Measurements from ENCODE around the gene PARVG.

Gene PARVG

DNA sequence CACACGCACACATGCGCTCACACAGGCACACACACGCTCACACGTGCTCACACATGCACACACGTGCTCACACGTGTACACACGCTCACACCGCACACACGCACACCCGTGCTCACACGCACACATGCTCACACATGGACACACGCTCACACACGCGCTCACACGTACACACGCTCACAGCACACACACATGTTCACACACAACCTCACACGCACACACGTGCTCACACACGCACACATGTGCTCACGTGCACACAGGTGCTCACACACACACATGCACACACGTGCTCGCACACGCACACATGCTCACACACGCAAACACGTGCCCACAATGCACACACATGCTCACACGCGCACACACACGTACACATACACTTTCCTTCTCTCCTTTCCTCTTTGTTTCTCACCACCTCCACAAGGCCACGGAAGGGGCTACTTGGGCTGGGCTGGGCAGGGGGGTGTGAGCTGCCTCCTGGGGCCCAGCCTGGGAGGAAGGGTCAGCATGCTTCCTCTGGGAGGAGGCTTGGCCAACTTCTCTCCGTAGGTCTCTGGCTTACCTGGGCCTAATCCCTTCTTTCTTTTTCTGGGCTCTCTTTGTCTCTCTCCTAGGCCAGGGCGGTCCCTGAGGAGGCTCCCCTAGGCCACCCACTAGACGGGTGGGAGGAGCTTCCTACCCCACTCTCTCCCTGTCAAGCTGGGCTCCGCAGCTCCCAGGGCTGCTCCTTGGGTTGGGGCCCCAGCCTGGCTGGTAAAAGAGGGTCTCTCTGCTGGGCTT lies 34.5 kb upstream of the PARVG start:
- H3K4me3 Mint-ChIP-seq, result no peak overlapping the region
- H3K27me3 Mint-ChIP-seq, result no peaks in the 10 kb centered on the region
- H3K9me3 Mint-ChIP-seq, result peaks cover 5% of the 10 kb centered on the region
- CTCF ChIA-PET, result no interaction called here
- H3K36me3 Mint-ChIP-seq, result no peaks in the 10 kb centered on the region
- no peaks in the 10 kb centered on the region for H3K4me1 Mint-ChIP-seq
- DNase-seq, result no peak
- H3K27ac Mint-ChIP-seq, result no peak overlapping the region

GRCh38 chr22:44147008-44147645 lies 33.6 kb upstream of the PARVG start:
- DNase-seq, result no peak

GRCh38 chr22:44147821-44148574 lies 32.7 kb upstream of the PARVG start:
- H3K4me3 Mint-ChIP-seq, result no peak overlapping the region
- H3K27me3 Mint-ChIP-seq, result no peaks in the 10 kb centered on the region
- CTCF ChIA-PET, result no interaction called here
- DNase-seq, result no peak
- no peak overlapping the region for H3K27ac Mint-ChIP-seq
- no peaks in the 10 kb centered on the region for H3K4me1 Mint-ChIP-seq
- peaks cover 5% of the 10 kb centered on the region for H3K9me3 Mint-ChIP-seq
- no peaks in the 10 kb centered on the region for H3K36me3 Mint-ChIP-seq

More at GRCh38 chr22:44147008-44147645, 33.6 kb upstream of the PARVG start:
- CTCF ChIA-PET, result no interaction called here
- Mint-ChIP-seq H3K36me3 (no peaks in the 10 kb centered on the region), H3K4me3 (no peak overlapping the region), H3K27ac (no peak overlapping the region), H3K9me3 (peaks cover 5% of the 10 kb centered on the region), H3K27me3 (no peaks in the 10 kb centered on the region), H3K4me1 (no peaks in the 10 kb centered on the region)

DNA sequence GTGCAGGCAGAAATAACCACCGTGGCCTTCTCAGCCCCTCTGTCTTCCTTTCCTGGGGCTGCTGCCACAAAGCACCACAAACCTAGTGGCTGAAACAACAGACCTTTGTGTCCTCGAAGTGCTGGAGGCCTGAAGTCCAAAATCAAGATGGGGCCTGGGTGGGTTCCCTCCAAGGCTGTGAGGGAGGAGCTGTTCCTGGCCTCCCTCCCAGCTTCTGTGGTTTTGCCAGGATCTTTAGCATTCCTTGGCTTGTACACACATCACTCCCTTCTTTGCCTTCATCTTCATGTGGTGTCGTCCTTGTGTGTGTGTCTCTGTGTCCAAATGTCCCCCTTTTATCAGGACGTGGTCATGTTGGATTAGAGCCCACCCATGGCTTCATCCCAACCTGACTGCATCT lies 29.0 kb upstream of the PARVG start:
- DNase-seq, result no peak
- CTCF ChIA-PET, result no interaction called here
- no peak overlapping the region for H3K4me3 Mint-ChIP-seq
- no peak overlapping the region for H3K27ac Mint-ChIP-seq
- no peaks in the 10 kb centered on the region for H3K27me3 Mint-ChIP-seq
- H3K4me1 Mint-ChIP-seq, result no peaks in the 10 kb centered on the region
- H3K9me3 Mint-ChIP-seq, result no peaks in the 10 kb centered on the region
- no peaks in the 10 kb centered on the region for H3K36me3 Mint-ChIP-seq

GRCh38 chr22:44153710-44154109 lies 27.0 kb upstream of the PARVG start:
- H3K27ac Mint-ChIP-seq, result no peak overlapping the region
- no peaks in the 10 kb centered on the region for H3K4me1 Mint-ChIP-seq
- no peak overlapping the region for H3K4me3 Mint-ChIP-seq
- no peaks in the 10 kb centered on the region for H3K36me3 Mint-ChIP-seq
- CTCF ChIA-PET, result no interaction called here
- H3K9me3 Mint-ChIP-seq, result no peaks in the 10 kb centered on the region
- DNase-seq, result no peak
- H3K27me3 Mint-ChIP-seq, result no peaks in the 10 kb centered on the region

DNA sequence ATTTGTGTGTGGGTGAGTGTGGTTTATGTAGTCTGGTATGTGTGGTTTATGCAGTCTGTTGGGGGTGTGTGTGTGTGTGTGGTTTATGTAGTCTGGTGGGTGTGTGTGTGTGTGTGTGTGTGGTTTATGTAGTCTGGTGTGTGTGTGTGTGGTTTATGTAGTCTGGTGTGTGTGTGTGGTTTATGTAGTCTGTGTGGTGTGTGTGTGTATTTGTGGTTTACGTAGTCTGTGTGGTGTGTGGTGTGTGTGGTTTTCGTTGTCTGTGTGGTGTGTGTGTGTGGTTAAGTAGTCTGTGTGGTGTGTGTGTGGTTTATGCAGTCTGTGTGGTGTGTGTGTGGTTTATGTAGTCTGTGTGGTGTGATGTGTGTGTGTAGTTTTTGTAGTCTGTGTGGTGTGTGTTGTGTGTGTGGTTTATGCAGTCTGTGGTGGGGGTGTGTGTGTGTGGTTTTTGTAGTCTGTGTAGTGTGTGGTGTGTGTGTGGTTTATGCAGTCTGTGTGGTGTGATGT lies 26.2 kb upstream of the PARVG start:
- no peak for DNase-seq
- H3K27ac Mint-ChIP-seq, result no peak overlapping the region
- H3K27me3 Mint-ChIP-seq, result no peaks in the 10 kb centered on the region
- no peak overlapping the region for H3K4me3 Mint-ChIP-seq
- no peaks in the 10 kb centered on the region for H3K4me1 Mint-ChIP-seq
- no peaks in the 10 kb centered on the region for H3K36me3 Mint-ChIP-seq
- CTCF ChIA-PET, result no interaction called here
- no peaks in the 10 kb centered on the region for H3K9me3 Mint-ChIP-seq

DNA sequence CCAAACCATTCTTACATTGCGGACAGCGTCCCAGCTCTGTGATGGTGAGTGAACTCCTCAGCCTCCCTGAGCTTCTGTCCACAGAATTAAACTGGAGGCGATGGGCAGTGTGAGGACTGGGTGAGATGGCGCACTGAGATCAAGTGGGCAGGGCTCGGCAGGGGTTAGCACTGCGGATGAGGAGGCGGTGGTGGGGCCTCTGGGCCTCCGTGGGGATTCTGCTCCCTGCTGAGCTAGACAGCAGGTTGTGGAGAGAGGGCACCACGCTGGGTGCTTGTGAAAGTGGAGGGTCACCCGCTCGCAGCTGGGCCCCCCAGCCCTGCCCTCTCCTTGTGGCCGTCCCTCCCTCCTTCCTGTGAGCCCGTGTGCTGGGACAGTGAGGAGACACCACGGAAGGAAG lies 25.6 kb upstream of the PARVG start:
- no peaks in the 10 kb centered on the region for H3K9me3 Mint-ChIP-seq
- no peaks in the 10 kb centered on the region for H3K4me1 Mint-ChIP-seq
- DNase-seq, result no peak
- H3K36me3 Mint-ChIP-seq, result no peaks in the 10 kb centered on the region
- no peak overlapping the region for H3K4me3 Mint-ChIP-seq
- CTCF ChIA-PET, result no interaction called here
- no peaks in the 10 kb centered on the region for H3K27me3 Mint-ChIP-seq
- no peak overlapping the region for H3K27ac Mint-ChIP-seq

DNA sequence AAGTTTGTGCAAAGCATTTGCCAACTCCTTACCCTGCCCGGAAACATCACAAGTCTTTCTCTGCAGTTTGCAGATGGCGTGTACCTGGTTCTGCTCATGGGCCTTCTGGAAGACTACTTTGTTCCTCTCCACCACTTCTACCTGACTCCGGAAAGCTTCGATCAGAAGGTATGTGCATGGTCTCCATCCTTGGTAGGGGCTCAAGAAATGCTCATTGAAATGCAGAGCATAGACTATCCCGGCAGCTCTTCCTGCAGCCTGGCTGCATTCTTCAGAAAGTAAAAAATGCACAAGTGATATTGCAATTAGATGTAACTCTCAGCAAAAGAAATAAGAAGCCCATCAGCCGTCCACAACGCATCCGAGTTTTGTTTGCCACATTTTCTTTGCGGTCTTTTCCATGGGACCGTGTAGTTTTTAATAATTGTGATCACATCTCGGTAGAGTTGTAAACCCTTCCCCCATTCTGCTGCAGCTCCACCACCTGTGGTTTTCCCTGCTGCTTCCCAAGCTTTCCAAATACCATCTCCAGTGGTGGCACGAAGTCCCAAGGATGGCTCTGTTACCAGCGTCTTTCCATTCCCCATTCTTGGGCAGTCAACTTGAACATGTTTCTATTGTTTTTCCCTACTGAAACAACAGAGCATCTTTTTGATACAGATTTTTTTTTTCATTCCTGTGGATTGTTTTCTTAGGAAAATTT lies 22.7 kb upstream of the PARVG start:
- no peak overlapping the region for H3K4me3 Mint-ChIP-seq
- CTCF ChIA-PET, result no interaction called here
- no peaks in the 10 kb centered on the region for H3K9me3 Mint-ChIP-seq
- no peak overlapping the region for H3K27ac Mint-ChIP-seq
- no peak for DNase-seq
- no peaks in the 10 kb centered on the region for H3K27me3 Mint-ChIP-seq
- no peaks in the 10 kb centered on the region for H3K36me3 Mint-ChIP-seq
- no peaks in the 10 kb centered on the region for H3K4me1 Mint-ChIP-seq

GRCh38 chr22:44158816-44159215 lies 21.9 kb upstream of the PARVG start:
- H3K36me3 Mint-ChIP-seq, result no peaks in the 10 kb centered on the region
- H3K4me1 Mint-ChIP-seq, result no peaks in the 10 kb centered on the region
- no peaks in the 10 kb centered on the region for H3K27me3 Mint-ChIP-seq
- no peak overlapping the region for H3K4me3 Mint-ChIP-seq
- no peak overlapping the region for H3K27ac Mint-ChIP-seq
- DNase-seq, result no peak
- no peaks in the 10 kb centered on the region for H3K9me3 Mint-ChIP-seq
- CTCF ChIA-PET, result no interaction called here

DNA sequence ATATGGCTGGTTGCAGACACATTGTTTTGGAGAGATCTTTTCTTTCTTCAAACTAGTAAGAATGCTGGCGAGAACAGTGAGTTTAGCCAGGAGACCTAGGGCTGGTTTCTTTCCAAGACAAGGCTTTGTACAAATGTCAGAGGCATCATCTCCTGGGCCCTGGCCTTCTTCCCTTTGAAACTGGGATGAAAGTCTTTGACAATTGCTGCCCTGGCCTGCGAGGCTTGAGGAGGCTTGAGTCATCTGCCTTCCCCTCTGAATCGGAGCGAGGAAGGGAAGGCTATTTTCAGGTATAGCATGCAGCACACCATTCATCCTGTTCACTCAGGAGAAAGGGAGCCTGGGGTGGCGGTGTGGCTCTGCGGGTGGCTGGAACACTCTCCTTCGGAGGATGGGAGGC lies 21.5 kb upstream of the PARVG start:
- no peak overlapping the region for H3K4me3 Mint-ChIP-seq
- no peaks in the 10 kb centered on the region for H3K4me1 Mint-ChIP-seq
- no peak overlapping the region for H3K27ac Mint-ChIP-seq
- no peaks in the 10 kb centered on the region for H3K36me3 Mint-ChIP-seq
- CTCF ChIA-PET, result no interaction called here
- H3K27me3 Mint-ChIP-seq, result no peaks in the 10 kb centered on the region
- no peak for DNase-seq
- no peaks in the 10 kb centered on the region for H3K9me3 Mint-ChIP-seq

DNA sequence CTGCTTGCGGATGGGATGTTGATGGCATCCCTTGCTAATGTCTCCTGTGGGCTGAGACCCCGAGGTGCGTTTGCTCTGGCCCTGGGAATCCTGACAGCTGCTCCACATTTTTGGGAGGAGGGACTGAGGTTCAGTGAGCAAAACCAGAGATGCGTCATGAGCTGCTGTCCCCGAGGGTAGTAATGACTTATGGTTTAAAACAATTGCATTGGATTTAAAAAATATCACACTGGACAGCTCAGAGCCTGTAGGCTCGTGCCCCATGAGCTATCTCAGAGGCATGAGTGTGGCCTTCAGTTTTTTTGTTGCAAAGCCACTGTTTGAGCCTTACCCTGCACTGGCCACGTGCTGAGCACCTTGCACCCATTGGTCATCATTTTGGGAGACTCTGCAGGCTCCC lies 20.9 kb upstream of the PARVG start:
- CTCF ChIA-PET, result no interaction called here
- Mint-ChIP-seq H3K4me1 (no peaks in the 10 kb centered on the region), H3K27me3 (no peaks in the 10 kb centered on the region), H3K36me3 (no peaks in the 10 kb centered on the region), H3K9me3 (no peaks in the 10 kb centered on the region), H3K4me3 (no peak overlapping the region), H3K27ac (no peak overlapping the region)
- DNase-seq, result no peak

DNA sequence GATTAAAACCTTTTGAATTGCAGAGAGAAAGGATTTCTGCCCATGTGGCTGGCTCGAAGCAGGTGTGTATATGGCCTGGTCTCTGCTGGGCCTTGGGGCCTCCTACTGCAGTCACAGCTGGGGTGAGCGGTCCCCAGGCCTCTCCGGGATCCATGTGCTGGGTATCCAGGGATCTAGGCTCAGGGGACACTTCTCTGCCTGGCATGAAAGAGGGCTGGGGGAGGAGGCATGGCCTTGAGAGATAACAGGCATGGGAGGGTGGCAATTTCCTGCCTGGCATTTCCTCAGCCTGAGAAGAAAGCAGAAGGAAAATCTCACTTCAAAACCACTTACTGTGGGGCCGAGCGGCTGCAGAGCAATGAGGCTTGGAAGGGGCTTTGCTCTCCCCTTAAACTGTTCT lies 20.3 kb upstream of the PARVG start:
- no peaks in the 10 kb centered on the region for H3K27me3 Mint-ChIP-seq
- CTCF ChIA-PET, result no interaction called here
- no peaks in the 10 kb centered on the region for H3K36me3 Mint-ChIP-seq
- no peaks in the 10 kb centered on the region for H3K4me1 Mint-ChIP-seq
- H3K27ac Mint-ChIP-seq, result no peak overlapping the region
- no peak overlapping the region for H3K4me3 Mint-ChIP-seq
- H3K9me3 Mint-ChIP-seq, result no peaks in the 10 kb centered on the region
- DNase-seq, result no peak

GRCh38 chr22:44161673-44162072 lies 19.1 kb upstream of the PARVG start:
- Mint-ChIP-seq H3K4me3 (no peak overlapping the region), H3K27ac (no peak overlapping the region), H3K27me3 (no peaks in the 10 kb centered on the region), H3K36me3 (no peaks in the 10 kb centered on the region), H3K9me3 (no peaks in the 10 kb centered on the region), H3K4me1 (no peaks in the 10 kb centered on the region)
- no peak for DNase-seq
- CTCF ChIA-PET, result no interaction called here

GRCh38 chr22:44162960-44163359 lies 17.8 kb upstream of the PARVG start:
- CTCF ChIA-PET, result no interaction called here
- no peaks in the 10 kb centered on the region for H3K4me1 Mint-ChIP-seq
- H3K27ac Mint-ChIP-seq, result no peak overlapping the region
- H3K4me3 Mint-ChIP-seq, result no peak overlapping the region
- no peaks in the 10 kb centered on the region for H3K27me3 Mint-ChIP-seq
- no peaks in the 10 kb centered on the region for H3K9me3 Mint-ChIP-seq
- H3K36me3 Mint-ChIP-seq, result no peaks in the 10 kb centered on the region
- no peak for DNase-seq
